ENCODE measurements around the gene SLC35G6. TPM values are rescaled to one million over a fixed set of nuclear protein-coding genes. Genes with fewer than 3 reads are reported as not detected.

Gene SLC35G6
- total RNA-seq, 3 donors from 2014 or later: not detected

DNA sequence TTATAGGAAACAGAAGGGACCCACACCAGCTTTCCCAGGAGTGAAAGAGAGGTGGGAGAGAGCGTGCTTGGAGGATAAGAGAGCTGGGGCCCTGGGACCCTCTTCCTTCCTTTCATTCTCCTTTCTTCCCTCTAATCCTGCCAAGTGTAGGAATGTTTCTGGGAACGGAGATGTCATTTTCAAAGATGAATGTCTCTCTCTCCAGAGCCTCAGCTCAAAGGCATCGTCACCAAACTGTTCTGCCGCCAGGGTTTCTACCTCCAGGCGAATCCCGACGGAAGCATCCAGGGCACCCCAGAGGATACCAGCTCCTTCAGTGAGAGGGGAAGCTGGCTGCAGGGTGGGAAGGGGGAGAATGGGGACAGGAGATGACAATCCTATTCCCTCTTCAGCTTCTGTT lies 40.0 kb upstream of the SLC35G6 start:
- intact Hi-C loops (cut with DNase I, micrococcal nuclease): no loop called here
- TF ChIP-seq, protein P1, sequence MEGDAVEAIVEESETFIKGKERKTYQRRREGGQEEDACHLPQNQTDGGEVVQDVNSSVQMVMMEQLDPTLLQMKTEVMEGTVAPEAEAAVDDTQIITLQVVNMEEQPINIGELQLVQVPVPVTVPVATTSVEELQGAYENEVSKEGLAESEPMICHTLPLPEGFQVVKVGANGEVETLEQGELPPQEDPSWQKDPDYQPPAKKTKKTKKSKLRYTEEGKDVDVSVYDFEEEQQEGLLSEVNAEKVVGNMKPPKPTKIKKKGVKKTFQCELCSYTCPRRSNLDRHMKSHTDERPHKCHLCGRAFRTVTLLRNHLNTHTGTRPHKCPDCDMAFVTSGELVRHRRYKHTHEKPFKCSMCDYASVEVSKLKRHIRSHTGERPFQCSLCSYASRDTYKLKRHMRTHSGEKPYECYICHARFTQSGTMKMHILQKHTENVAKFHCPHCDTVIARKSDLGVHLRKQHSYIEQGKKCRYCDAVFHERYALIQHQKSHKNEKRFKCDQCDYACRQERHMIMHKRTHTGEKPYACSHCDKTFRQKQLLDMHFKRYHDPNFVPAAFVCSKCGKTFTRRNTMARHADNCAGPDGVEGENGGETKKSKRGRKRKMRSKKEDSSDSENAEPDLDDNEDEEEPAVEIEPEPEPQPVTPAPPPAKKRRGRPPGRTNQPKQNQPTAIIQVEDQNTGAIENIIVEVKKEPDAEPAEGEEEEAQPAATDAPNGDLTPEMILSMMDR (IDR thresholded peaks at IDR 0.05): no peak
- Histone ChIP-seq H3K4me1 (ENCODE audit: low read depth) (peaks cover 31% of the 10 kb centered on the region), H3K36me3 (ENCODE audit: low read depth) (no peaks in the 10 kb centered on the region), H3K4me3 (no peak overlapping the region), H3K9me3 (no peaks in the 10 kb centered on the region)
- ATAC-seq: no peak
- no peak for DNase-seq

DNA sequence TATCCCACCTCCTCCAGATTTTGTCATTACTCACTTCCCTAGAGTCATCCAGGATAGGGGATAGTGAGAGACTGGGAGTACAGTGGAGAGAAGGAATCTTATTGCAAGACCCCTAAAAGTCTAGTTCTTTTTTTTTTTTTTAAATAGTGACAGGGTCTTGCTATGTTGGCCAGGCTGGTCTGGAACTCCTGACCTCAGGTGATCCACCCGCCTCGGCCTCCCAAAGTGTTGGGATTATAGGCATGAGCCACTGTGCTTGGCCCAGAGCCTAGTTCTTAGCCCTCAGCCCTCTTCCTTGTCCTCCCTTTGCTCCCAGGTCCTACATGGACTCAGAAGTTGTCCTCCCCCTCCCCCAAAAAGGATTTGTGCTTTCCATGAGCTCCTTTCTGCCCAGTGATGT lies 39.1 kb upstream of the SLC35G6 start:
- Histone ChIP-seq H3K36me3 (ENCODE audit: low read depth) (no peaks in the 10 kb centered on the region), H3K4me3 (no peak overlapping the region), H3K4me1 (ENCODE audit: low read depth) (peaks cover 30% of the 10 kb centered on the region), H3K9me3 (no peaks in the 10 kb centered on the region)
- ATAC-seq (no peak), DNase-seq (no peak)
- TF ChIP-seq, protein P1 (IDR thresholded peaks at IDR 0.05): no peak
- intact Hi-C loops (cut with DNase I, micrococcal nuclease): no loop called here

GRCh38 chr17:7443499-7444485 lies 37.5 kb upstream of the SLC35G6 start:
- TF ChIP-seq, protein P1 (IDR thresholded peaks at IDR 0.05): no peak
- DNase-seq (no peak), ATAC-seq (no peak)
- H3K36me3 ChIP-seq (ENCODE audit: low read depth): no peaks in the 10 kb centered on the region
- H3K4me1 ChIP-seq (ENCODE audit: low read depth): peaks cover 20% of the 10 kb centered on the region
- intact Hi-C loops (cut with DNase I, micrococcal nuclease): no loop called here
- no peaks in the 10 kb centered on the region for H3K9me3 ChIP-seq
- no peak overlapping the region for H3K4me3 ChIP-seq

DNA sequence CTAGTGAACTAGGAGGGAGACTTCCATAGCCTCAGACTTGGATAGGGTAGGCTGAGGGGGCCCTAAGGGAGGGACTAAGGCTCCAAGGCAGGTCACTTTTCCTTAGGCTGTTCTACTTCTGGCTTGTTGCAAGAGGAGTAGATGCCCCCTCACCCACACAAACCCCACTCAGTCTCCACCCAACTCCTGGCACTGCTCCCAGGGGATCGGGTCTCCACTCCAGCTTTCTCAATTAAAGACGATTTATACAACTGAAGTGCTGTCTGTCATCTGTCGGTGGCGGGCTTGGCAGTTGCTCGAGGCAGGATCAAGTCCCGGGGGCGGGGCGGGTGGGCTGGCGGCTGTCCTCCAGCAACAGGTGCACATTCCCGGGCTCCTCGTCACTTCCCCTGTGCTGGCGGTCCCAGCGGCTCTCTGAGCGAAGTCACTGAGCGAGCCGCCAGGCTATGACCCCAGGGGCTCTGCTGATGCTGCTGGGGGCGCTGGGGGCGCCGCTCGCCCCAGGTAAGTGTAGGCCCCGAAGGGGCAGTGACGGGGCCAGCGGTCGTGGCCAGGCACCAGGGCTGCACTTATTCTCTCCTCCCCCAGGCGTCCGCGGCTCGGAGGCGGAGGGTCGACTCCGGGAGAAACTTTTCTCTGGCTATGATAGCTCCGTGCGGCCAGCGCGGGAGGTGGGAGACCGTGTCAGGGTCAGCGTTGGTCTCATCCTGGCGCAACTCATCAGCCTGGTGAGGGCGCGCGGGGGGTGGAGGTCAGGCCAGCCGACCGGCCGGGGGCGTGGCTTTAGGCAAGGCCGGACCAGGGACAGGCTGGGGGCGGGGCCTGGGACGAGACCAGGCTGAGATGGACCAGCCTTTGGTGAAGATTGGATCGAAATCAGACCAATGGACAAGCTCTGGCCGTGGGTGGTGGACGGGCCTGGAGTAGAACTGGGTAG lies 36.3 kb upstream of the SLC35G6 start, which contains the start of gene CHRNB1:
Gene CHRNB1 (plus strand): TSS at position 380 of the 937 bp plus-strand sequence. CDS start 67 bp downstream, at position 447.
- Histone ChIP-seq H3K4me1 (ENCODE audit: low read depth) (peaks cover 14% of the 10 kb centered on the region), H3K36me3 (ENCODE audit: low read depth) (no peaks in the 10 kb centered on the region), H3K4me3 (no peak within 1 kb of the TSS), H3K9me3 (no peaks in the 10 kb centered on the region)
- TF ChIP-seq, protein P1 (IDR thresholded peaks at IDR 0.05): no peak
- intact Hi-C loops (cut with DNase I, micrococcal nuclease): no loop called here
- DNase-seq (peak; percentile 86 to 88 (median 87)), ATAC-seq (peak; percentile 88)

GRCh38 chr17:7445619-7445968 lies 35.7 kb upstream of the SLC35G6 start:
- Histone ChIP-seq H3K9me3 (no peaks in the 10 kb centered on the region), H3K4me3 (no peak overlapping the region), H3K4me1 (ENCODE audit: low read depth) (peaks cover 7% of the 10 kb centered on the region), H3K36me3 (ENCODE audit: low read depth) (no peaks in the 10 kb centered on the region)
- intact Hi-C loops (cut with DNase I, micrococcal nuclease): no loop called here
- ATAC-seq: peak; percentile 93
- TF ChIP-seq, protein P1 (IDR thresholded peaks at IDR 0.05): no peak
- DNase-seq: peak; percentile 85 to 88 (median 88)
